HepG2 (cell line): ENCODE data around the gene DOLK. TPM values are rescaled to one million over a fixed set of nuclear protein-coding genes. Genes with fewer than 3 reads are reported as not detected.

Experiments
- AKNA ChIP-seq: sonication (generic); formaldehyde crosslinking; IDR thresholded peaks from 2 replicates; pipeline ENCODE4 v1.4.0; 2020; ENCODE audit warnings: missing genetic modification reagents, borderline replicate concordance
- BRD4 ChIP-seq: sonication (generic); formaldehyde crosslinking; IDR thresholded peaks from 2 replicates; pipeline ENCODE4 v1.4.0; 2020; ENCODE audit warnings: missing genetic modification reagents
- KDM5A ChIP-seq: fragments of 200-600 bp; sonication (generic); IDR thresholded peaks from 2 replicates; pipeline ENCODE4 v1.7.0; 2018; ENCODE audit warnings: antibody characterized with exemption, mild to moderate bottlenecking, low read length, borderline replicate concordance
- LCORL ChIP-seq, 2 experiments: fragments of 450-650 bp in 1 of 2; sonication (generic) in 1 of 2; formaldehyde crosslinking in 1 of 2; IDR thresholded peaks; 2 replicates each; pipeline versions ENCODE4 v1.5.0 to v1.6.1; 2017 to 2020; ENCODE audit warnings: antibody characterized with exemption in 1 of 2, missing genetic modification reagents in 1 of 2
- MEF2D ChIP-seq: sonication (generic); formaldehyde crosslinking; IDR thresholded peaks from 2 replicates; pipeline ENCODE4 v1.5.1; 2020; ENCODE audit warnings: mild to moderate bottlenecking, missing genetic modification reagents
- RBM39 ChIP-seq: fragments of 200-400 bp; formaldehyde crosslinking; IDR thresholded peaks from one replicate; pipeline ENCODE4 v1.6.1; 2018; ENCODE audit warnings: antibody characterized with exemption, mild to moderate bottlenecking, low read depth, low read length; ENCODE audit not compliant: poor library complexity, severe bottlenecking
- SYNCRIP ChIP-seq: fragments of 200-400 bp; formaldehyde crosslinking; IDR thresholded peaks from 2 replicates; pipeline ENCODE4 v1.6.1; 2018; ENCODE audit warnings: mild to moderate bottlenecking, low read depth, low read length; ENCODE audit not compliant: insufficient read depth
- ZBTB42 ChIP-seq: sonication (generic); formaldehyde crosslinking; IDR thresholded peaks from 2 replicates; pipeline ENCODE4 v1.5.0; 2020; ENCODE audit warnings: mild to moderate bottlenecking, missing genetic modification reagents
- ZNF441 ChIP-seq: sonication (generic); formaldehyde crosslinking; IDR thresholded peaks from 2 replicates; pipeline ENCODE4 v1.7.0; 2021; ENCODE audit warnings: missing genetic modification reagents, borderline replicate concordance
- ZNF549 ChIP-seq: sonication (generic); formaldehyde crosslinking; IDR thresholded peaks from 2 replicates; pipeline ENCODE4 v1.5.0; 2020; ENCODE audit warnings: missing genetic modification reagents
- ZNF563 ChIP-seq: sonication (generic); formaldehyde crosslinking; IDR thresholded peaks from 2 replicates; pipeline ENCODE4 v1.8.0; 2022; ENCODE audit warnings: mild to moderate bottlenecking, moderate library complexity, missing genetic modification reagents
- ZNF570 ChIP-seq: sonication (generic); formaldehyde crosslinking; IDR thresholded peaks from 2 replicates; pipeline ENCODE4 v1.4.0; 2020; ENCODE audit warnings: mild to moderate bottlenecking, missing genetic modification reagents, borderline replicate concordance
- ZNF746 ChIP-seq: sonication (generic); formaldehyde crosslinking; IDR thresholded peaks from 2 replicates; pipeline ENCODE4 v1.8.0; 2022; ENCODE audit warnings: mild to moderate bottlenecking, missing genetic modification reagents
- polyA plus RNA-seq, 8 experiments: library from polyadenylated mRNA; depleted of rRNA in 3 of 8; stranded (reverse) in 7 of 8; unstranded in 1 of 8; fragments of >200 nt; fragmentation: Illumina TruSeq in 4 of 8; extraction: Trizol in 4 of 8; gene quantifications; 2 replicates each; pipeline versions ENCODE4 v1.2.1 to v1.2.3, GENCODE V29; 2011 to 2016; ENCODE audit warnings: low read depth in 4 of 8, missing spikeins in 1 of 8, mixed read lengths in 1 of 8; ENCODE audit not compliant: insufficient read depth in 1 of 8
- total RNA-seq, 5 experiments: library from RNA; depleted of rRNA; stranded (reverse); fragments of >200 nt; fragmentation: Illumina TruSeq; extraction: Trizol; gene quantifications; 2 replicates each; pipeline ENCODE4 v1.2.3, GENCODE V29; 2016; ENCODE audit warnings: low read depth in 1 of 5
- TF ChIP-seq, protein P1 (sequence below): sonication (generic); formaldehyde crosslinking; IDR thresholded peaks from 2 replicates; pipeline ENCODE4 v1.8.1; 2022; ENCODE audit warnings: mild to moderate bottlenecking, missing genetic modification reagents
- TF ChIP-seq, protein P2 (sequence below): sonication (generic); formaldehyde crosslinking; IDR thresholded peaks from 2 replicates; pipeline ENCODE4 v1.4.0; 2020; ENCODE audit warnings: missing genetic modification reagents, mild to moderate bottlenecking, borderline replicate concordance

The DOLK gene
- total and polyA plus RNA-seq, 2 of the 13 experiments (the other 11 are each of a cell fraction or from before 2014, with no cell fraction given) = 15.4 to 18.7 TPM

DNA sequence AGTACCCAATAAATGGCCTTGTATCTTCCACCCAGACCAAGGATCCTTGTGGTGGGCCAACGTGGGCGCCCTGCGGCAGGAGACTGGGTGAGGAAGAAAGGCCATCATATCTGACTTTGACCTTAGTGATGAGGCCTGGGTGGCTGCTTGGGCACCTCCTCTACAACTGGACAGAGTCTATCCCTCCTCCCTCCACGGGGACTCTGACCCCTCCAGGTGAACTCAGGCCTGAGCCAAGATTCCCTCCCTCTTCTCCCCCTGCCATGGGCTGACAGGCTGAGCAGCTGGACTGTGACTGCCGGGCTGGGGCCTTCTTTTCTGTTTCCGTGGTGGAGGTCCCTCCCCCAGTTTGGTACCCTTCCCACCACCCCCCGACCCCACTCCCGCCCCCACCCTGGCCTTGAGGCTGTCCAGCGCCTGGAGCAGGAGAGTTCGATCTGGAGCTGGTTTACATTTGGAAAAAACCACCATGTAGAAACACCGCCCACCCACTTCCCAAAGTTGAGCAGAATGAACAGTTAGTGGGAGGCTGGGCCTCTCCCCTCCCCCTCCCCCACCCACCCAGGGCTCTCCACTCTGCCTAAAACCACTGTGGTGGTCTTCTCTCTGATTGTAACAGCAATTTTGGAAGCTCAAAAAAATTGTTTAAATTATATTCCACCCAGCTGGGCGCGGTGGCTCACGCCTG lies 27.9 kb downstream of the DOLK start (continued):
- TF ChIP-seq, protein P1, sequence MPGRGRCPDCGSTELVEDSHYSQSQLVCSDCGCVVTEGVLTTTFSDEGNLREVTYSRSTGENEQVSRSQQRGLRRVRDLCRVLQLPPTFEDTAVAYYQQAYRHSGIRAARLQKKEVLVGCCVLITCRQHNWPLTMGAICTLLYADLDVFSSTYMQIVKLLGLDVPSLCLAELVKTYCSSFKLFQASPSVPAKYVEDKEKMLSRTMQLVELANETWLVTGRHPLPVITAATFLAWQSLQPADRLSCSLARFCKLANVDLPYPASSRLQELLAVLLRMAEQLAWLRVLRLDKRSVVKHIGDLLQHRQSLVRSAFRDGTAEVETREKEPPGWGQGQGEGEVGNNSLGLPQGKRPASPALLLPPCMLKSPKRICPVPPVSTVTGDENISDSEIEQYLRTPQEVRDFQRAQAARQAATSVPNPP (CRISPR knock-in tag) = no peak
- TF ChIP-seq ZNF563 (CRISPR knock-in tag) (no peak), MEF2D (CRISPR knock-in tag) (no peak), SYNCRIP (no peak), RBM39 (no peak), ZBTB42 (CRISPR knock-in tag) (no peak), ZNF549 (CRISPR knock-in tag) (no peak), AKNA (CRISPR knock-in tag) (no peak), ZNF441 (CRISPR knock-in tag) (no peak), BRD4 (0 out of 2 replicates have a peak, but pooled peaks have one; percentile 61), ZNF570 (CRISPR knock-in tag) (no peak), ZNF746 (CRISPR knock-in tag) (peak; percentile 47; the same call in 1 of the 2 replicates), LCORL (IDR thresholded peaks at IDR 0.05) (no peak), LCORL (CRISPR knock-in tag; IDR thresholded peaks at IDR 0.05) (no peak; the same call in 1 of the 2 replicates), KDM5A (no peak)
- TF ChIP-seq, protein P2, sequence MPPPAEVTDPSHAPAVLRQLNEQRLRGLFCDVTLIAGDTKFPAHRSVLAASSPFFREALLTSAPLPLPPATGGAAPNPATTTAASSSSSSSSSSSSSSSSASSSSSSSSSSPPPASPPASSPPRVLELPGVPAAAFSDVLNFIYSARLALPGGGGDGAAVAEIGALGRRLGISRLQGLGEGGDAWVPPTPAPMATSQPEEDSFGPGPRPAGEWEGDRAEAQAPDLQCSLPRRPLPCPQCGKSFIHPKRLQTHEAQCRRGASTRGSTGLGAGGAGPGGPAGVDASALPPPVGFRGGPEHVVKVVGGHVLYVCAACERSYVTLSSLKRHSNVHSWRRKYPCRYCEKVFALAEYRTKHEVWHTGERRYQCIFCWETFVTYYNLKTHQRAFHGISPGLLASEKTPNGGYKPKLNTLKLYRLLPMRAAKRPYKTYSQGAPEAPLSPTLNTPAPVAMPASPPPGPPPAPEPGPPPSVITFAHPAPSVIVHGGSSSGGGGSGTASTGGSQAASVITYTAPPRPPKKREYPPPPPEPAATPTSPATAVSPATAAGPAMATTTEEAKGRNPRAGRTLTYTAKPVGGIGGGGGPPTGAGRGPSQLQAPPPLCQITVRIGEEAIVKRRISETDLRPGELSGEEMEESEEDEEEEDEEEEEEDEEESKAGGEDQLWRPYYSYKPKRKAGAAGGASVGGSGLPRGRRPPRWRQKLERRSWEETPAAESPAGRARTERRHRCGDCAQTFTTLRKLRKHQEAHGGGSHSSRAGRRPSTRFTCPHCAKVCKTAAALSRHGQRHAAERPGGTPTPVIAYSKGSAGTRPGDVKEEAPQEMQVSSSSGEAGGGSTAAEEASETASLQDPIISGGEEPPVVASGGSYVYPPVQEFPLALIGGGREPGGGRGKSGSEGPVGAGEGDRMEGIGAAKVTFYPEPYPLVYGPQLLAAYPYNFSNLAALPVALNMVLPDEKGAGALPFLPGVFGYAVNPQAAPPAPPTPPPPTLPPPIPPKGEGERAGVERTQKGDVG = no peak
- TF ChIP-seq, all 625 proteins: peak for 62
